Bronchial smooth muscle cell (primary cell): ENCODE measurements around the gene SMARCC2. TPM values are rescaled to one million over a fixed set of nuclear protein-coding genes. Genes with fewer than 3 reads are reported as not detected.

ENCODE experiments used
- total RNA-seq: library from RNA; depleted of rRNA; stranded (reverse); fragments of >200 nt; gene quantifications from 2 replicates; pipeline ENCODE4 v1.2.1, GENCODE V29; 2014

SMARCC2 gene
- 46.7 and 55.5 TPM in 2 replicates for total RNA-seq

GRCh38 chr12:56189099-56189917, at the start of gene SMARCC2:
TSS of gene SMARCC2 (minus strand) at chr12:56189483. CDS start at chr12:56189461, 22 bp downstream.

DNA sequence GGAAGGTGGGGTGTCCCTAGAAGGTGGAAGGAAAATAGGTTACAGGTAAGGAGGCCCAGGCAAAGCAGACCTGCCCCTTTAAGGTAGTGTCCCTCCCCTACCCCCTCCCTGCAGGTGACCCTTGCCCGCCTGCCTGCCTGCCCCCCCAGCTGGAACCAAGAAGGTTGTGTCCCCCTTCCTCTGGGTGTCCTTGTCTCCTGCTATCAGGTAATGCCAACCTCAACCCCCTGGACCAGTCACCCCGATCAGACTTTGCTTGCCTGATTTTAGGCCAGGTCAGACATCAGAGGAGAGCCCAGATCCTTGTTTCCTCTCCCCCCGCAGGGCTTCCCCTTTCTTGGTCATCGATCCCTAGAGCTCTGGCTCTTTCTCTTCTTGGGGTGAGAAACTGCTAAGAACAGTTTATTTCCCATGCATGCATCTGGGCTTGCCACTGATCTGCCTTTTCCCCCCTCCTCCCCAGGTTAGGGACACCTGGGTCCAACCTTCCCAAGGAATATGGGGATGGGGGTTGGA, 40.7 kb upstream of the SMARCC2 start, which contains the start of gene SLC39A5:
SLC39A5 (plus strand) TSS at position 136 of the 516 bp plus-strand sequence. CDS start 1,224 bp downstream, outside the sequence.

DNA sequence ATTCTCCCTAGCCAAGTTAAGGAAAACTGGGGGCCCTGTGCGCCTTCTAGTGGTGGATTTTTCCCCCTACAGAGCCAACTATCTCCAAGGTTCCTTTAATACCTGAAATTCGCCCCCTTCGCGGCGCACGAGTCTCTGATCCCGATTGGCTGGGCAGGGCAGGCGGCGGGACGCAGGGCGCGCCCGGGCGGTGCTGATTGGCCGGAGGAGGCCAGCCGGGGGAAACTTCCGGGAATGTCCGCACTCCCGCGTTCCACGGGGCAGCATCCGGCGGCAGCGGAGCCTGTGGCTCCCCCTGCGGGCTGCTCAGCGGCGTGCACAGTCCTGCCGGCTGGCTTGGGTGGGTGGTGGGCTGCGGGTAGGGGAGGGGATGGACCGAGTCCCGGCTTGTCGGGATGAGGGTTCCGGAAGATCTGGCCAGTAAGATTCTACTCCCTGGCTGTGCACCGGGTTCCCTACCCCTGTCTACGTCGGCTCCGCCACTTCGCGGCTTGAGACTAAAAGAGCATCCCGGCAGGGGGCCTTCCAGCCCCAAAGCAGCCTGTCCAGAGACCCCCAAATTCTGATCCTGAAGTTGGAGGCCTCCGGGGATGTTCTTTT, 34.9 kb upstream of the SMARCC2 start, which contains the start of gene NABP2:
NABP2 (plus strand) TSS at position 241 of the 600 bp plus-strand sequence. CDS start 515 bp downstream, outside the sequence.

DNA sequence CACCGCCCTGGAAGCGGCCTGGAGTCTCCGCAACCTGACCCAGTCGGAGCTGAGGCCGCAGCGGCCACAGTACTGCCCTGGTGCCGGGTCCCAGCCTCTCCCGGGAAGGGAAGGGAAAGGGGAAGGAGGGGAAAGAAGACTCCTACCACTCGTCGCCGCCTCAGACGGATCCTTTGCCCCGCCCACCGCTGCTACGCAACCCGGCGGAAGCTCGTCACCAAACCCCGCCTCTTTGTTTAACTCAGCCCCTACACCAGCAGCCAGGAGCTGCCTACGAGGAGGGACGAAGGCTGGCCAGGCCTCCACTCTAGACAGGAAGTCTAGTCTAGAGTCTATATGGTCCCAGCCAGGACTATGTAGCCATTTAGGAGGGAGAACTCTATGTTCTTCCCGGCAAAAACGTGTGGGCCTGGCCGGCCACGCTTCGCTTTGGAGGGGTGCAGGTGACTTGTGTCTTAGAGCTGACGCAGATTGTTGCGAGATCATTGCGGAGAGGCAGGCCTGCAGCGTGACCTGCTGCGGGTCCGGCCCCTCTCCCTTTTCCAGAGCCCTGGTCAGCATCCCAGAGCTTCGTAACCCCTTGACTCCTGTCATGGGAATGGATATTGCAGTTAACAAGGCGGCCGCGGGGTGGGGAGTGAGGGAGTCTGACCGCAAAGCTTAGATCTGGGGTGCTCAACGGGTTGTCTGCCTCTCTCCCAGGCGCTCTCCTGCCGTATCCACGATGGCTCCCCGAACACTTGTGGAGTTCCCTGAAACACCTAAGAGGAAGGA, 32.7 kb upstream of the SMARCC2 start, which contains the start of gene RNF41:
RNF41 (minus strand) TSS at position 166 of the 774 bp plus-strand sequence. CDS start 7,875 bp downstream, outside the sequence.

GRCh38 chr12:56158029-56158925, 31.0 kb downstream of the SMARCC2 start, which contains the start of gene MYL6:
TSS of gene MYL6 (plus strand) at chr12:56158359. CDS start at chr12:56158402, 43 bp downstream.

GRCh38 chr12:56152132-56152755, 37.0 kb downstream of the SMARCC2 start, which contains the start of gene MYL6B:
TSS of gene MYL6B (plus strand) at chr12:56152587. CDS start at chr12:56153919, 1,332 bp downstream.

GRCh38 chr12:56127888-56128669, 61.2 kb downstream of the SMARCC2 start, which contains the start of gene ESYT1:
TSS of gene ESYT1 (plus strand) at chr12:56128267. CDS start at chr12:56128320, 53 bp downstream.

GRCh38 chr12:56117778-56118687, 71.2 kb downstream of the SMARCC2 start, which contains the start of gene ZC3H10:
TSS of gene ZC3H10 (plus strand) at chr12:56118266. CDS start at chr12:56120563, 2,297 bp downstream.

DNA sequence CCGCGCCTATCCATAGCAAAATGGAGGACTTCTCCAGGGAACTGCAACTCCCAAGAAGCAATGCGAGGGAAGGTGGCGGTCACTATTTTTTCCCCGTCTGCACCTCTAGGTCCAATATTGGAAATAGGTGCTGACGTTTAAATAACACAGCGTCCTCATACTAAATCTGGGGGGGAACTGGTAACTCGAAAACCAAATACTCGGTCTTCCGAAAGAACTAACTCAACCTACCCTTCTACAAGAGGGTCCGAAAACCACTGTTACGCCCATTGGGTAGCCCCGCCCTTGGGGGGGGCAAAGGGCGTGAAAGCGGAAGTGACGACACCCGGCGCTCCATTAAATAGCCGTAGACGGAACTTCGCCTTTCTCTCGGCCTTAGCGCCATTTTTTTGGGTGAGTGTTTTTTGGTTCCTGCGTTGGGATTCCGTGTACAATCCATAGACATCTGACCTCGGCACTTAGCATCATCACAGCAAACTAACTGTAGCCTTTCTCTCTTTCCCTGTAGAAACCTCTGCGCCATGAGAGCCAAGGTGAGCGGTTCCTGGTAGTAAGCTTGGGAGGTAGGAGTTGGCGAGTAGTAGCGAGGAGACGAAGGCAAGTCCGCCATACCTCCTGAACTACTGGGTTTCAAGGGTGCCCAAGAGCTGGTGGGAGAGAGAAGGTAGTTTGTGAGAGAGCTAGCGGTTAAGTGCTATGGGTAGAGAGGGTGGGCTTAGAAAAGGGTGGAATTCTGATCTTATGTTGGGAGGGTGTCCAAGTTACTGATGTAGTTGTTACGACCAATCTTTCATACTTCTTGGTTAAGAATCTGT, 72.8 kb downstream of the SMARCC2 start, which contains the start of gene RPL41:
RPL41 (plus strand) TSS at position 367 of the 815 bp plus-strand sequence.

Other genes starting within 250 kb of the SMARCC2 start
- 0.43 and 1.3 TPM in 2 replicates for gene PMEL, start 223.4 kb downstream of the SMARCC2 start, total RNA-seq
- 4.5 and 6.8 TPM in 2 replicates for gene CDK2, start 222.7 kb downstream of the SMARCC2 start, total RNA-seq
- gene RAB5B, start 215.4 kb downstream of the SMARCC2 start, total RNA-seq, result 37.5 and 43.0 TPM in 2 replicates
- gene SUOX, start 192.2 kb downstream of the SMARCC2 start, total RNA-seq, result 12.2 and 13.1 TPM in 2 replicates
- 1.4 and 1.6 TPM in 2 replicates for gene IKZF4, start 168.4 kb downstream of the SMARCC2 start, total RNA-seq
- gene RPS26, start 147.6 kb downstream of the SMARCC2 start, total RNA-seq, result 94.3 and 144 TPM in 2 replicates
- 0.63 and 0.94 TPM in 2 replicates for gene ERBB3, start 109.3 kb downstream of the SMARCC2 start, total RNA-seq
- gene PA2G4, start 84.9 kb downstream of the SMARCC2 start, total RNA-seq, result 86.1 and 108 TPM in 2 replicates
- 3,876 and 6,422 TPM in 2 replicates for gene RPL41, start 72.8 kb downstream of the SMARCC2 start, total RNA-seq
- 6.0 and 8.2 TPM in 2 replicates for gene ZC3H10, start 71.2 kb downstream of the SMARCC2 start, total RNA-seq
- gene ESYT1, start 61.2 kb downstream of the SMARCC2 start, total RNA-seq, result 138 and 202 TPM in 2 replicates
- 124 and 137 TPM in 2 replicates for gene MYL6B, start 36.9 kb downstream of the SMARCC2 start, total RNA-seq
- 2,436 and 3,376 TPM in 2 replicates for gene MYL6, start 31.1 kb downstream of the SMARCC2 start, total RNA-seq
- 81.8 and 103 TPM in 2 replicates for gene RNF41, start 32.4 kb upstream of the SMARCC2 start, total RNA-seq
- 26.0 and 27.6 TPM in 2 replicates for gene NABP2, start 34.9 kb upstream of the SMARCC2 start, total RNA-seq
- 0.26 and 0.47 TPM in 2 replicates for gene SLC39A5, start 40.6 kb upstream of the SMARCC2 start, total RNA-seq
- 8.4 and 15.8 TPM in 2 replicates for gene ANKRD52, start 68.9 kb upstream of the SMARCC2 start, total RNA-seq
- 9.1 and 10.2 TPM in 2 replicates for gene COQ10A, start 77.5 kb upstream of the SMARCC2 start, total RNA-seq
- 55.3 and 69.0 TPM in 2 replicates for gene CS, start 110.8 kb upstream of the SMARCC2 start, total RNA-seq
- gene CNPY2, start 126.5 kb upstream of the SMARCC2 start, total RNA-seq, result 68.4 and 84.2 TPM in 2 replicates
- gene PAN2, start 144.5 kb upstream of the SMARCC2 start, total RNA-seq, result 21.8 and 27.2 TPM in 2 replicates
- gene IL23A, start 149.4 kb upstream of the SMARCC2 start, total RNA-seq, result 0.09 TPM in 1 of 2 replicates, not detected in the other
- gene STAT2, start 170.6 kb upstream of the SMARCC2 start, total RNA-seq, result 276 and 289 TPM in 2 replicates
- gene APOF, start 173.4 kb upstream of the SMARCC2 start, total RNA-seq, result not detected in 2 replicates